HG03460 (cell line): Measurements from ENCODE around the gene RELT.

Source experiments
- ATAC-seq: cut with Tn5 transposase; IDR thresholded peaks from one replicate; pipeline ENCODE4 v1.9.1; 2021; ENCODE audit not compliant: unreplicated experiment

The RELT gene, protein sequence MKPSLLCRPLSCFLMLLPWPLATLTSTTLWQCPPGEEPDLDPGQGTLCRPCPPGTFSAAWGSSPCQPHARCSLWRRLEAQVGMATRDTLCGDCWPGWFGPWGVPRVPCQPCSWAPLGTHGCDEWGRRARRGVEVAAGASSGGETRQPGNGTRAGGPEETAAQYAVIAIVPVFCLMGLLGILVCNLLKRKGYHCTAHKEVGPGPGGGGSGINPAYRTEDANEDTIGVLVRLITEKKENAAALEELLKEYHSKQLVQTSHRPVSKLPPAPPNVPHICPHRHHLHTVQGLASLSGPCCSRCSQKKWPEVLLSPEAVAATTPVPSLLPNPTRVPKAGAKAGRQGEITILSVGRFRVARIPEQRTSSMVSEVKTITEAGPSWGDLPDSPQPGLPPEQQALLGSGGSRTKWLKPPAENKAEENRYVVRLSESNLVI

DNA sequence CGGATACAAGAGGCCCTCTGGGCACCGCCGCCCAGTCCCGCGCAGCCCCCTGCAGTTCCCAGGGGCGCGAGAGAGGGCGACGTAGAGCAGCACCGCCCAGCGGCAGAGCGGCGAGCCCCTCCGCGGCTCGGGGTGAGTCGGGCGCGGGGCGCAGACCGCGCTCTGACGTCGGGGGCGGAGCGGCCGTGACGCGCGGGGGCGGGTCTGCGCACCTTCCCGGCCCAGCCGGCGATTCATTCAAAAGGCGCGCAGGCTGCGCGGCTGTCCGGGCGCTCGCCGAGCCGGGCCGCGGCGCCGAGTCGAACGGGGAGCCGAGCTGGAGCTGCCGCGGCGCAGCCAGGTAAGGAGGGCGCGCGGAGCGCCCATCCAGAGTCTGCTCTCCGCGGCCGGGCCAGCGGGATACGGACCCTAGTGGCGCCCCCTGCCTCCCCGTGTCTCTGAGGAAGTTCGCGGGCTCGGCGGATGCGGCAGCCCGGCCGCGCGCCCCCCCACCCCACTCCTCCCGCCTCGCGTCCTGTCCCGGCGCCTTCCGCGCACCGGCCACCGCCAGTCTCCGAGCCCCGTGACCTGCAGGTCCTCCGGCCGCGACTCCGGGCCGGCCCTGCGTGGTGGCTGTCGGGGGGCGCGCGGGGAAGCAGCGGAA lies at the start of gene RELT:
RELT (plus strand) TSS at position 240 of the 643 bp plus-strand sequence. CDS start 12,738 bp downstream, outside the sequence.
- peak; percentile 68 for ATAC-seq

DNA sequence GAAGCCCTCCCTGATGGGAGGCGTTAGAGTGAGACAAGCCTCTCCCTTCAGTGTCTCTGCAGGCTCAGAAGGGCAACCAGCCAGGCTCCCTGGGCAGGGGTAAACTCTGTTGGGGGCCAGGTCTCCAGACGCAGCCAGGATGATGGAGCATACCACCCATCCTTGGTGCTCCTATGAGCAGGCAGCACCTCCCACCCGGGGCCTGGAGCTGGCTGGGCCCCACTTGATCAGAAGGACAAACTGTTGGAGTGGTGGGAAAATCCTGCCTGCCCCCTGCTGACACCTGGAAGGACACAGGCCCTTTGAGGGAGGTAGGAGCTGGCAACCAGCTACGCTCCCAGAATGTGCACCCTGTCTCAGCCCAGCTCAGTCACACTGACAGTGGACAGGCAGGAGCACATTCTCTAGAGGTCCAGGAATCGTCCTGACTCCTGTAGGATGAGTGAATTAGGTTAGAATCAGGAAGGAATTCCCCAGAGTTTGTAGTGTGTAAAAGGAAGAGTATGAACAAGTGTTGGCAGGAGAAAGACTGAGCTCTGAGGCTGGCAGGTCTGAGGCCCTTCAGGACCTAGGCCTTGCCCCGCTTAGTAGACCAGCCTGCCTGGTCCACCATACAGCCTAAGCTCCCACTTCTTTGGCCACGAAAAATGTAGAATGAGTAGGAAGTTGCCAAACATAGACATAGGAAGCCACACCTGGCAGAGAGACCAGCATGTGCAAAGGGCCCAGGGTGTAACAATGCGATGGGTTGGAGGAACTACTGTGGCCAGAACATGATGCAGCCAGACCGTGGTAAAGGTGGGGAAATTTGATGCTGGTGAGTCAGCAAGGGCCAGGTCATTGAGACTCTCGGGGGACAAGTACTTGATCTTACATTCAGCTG lies 49.0 kb upstream of the RELT start:
- ATAC-seq: no peak

DNA sequence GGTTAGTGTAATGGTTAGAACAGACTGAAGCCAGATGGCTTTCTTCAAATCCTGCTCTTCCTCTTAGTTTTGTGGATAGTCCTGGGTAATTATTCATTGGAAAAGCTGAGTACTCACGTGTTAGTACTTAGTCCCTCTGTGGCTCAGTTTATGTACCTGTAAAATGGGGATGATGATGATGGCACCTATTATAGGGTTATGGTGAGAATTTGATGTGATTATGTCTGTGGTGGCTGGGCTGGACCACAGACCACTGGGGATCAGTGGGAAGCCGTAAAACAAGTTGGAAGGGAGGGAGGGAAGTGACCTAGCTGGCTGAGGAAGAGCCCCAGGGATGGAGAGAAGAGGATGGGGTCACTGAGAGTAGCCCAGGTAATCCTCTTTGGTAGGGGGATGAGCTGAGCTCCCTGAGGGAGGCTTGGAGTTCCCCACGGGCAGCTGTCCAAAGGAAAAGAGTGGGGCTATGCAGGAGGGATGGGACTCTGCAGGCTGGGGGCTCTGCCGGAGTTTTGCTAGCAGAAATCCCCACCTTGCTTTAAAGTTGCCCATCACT lies 48.3 kb upstream of the RELT start:
- no peak for ATAC-seq

DNA sequence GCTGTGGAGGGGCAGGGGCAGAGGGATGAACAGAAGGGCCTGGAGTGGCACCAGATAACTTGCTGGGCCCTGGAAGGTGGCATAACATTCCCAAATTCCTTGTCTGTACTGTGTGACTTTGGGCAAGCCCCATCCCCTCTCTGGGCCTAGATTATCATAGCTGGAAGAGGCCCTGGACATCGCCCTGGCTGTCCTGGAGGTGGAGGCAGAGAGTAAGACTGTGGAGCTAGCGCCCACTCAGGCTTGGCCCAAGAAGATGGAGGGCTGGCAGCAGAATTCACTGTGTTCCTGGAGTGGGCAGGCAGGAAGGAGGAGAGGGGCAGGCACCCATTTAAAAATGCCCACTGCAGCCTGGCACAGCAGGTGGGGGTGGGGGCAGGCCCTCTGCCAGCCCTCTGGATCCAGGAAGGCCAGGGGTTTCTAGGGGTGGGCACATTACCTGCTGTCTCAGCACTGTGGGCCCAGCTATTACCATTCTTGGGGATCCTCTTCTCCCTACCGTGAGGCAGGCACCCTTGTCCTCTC lies 45.6 kb upstream of the RELT start:
- ATAC-seq: no peak

DNA sequence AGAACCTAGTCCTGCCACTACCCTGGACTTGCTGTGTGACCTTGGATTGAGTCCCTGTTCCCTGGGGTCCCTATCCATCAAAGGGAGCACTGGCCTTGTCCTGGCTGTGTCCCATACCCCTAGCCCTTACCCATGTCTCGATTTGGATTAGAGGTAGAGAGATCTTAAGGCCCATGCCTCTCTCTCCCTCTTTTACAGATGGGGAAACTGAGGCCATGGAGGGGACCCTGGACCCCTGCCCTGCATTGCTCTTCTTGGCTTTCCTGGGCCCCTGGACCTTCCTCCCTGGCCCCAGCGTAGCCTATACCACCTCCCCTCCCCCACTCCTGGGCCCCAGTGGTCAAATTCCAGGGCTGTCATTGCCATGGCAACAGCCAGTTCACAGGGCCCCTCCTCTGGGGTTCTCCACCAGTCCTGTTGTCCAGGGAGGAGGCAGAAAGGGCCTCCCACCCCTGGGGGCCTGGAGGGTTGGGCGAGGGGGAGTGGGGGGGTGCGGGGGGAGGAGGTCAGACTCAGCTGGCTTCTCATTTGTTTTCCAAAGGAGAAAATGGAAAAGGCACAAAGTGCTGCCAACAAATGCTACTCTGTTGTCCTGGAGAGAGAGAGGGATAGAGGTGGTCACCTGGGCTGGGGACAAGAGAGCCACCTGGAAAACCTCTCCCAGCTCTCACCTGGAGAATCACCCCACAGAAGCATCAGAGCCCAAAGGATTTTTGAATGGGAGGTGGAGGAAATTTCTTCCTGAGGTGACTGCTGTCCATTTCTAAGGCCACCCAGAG lies 44.9 kb upstream of the RELT start:
- ATAC-seq: no peak

DNA sequence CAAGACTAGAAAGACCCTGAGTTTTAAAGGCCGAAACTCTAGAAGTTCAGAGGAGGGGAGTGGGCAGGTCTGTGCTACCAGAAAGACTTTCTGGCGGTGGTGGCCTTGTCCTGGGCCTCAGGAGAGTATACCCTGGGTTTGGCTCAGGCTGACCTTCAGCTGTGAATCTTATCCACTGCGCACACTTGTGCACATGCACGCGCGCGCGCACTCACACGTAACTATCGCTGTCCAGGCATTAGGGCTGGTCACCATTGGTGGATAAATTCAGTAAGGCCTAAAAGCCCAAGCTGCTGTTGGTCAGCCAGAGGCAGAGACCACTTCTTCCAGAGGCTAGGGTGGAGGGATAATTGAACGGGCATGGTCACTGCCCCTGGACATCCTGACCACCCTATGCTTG lies 43.0 kb upstream of the RELT start:
- no peak for ATAC-seq

DNA sequence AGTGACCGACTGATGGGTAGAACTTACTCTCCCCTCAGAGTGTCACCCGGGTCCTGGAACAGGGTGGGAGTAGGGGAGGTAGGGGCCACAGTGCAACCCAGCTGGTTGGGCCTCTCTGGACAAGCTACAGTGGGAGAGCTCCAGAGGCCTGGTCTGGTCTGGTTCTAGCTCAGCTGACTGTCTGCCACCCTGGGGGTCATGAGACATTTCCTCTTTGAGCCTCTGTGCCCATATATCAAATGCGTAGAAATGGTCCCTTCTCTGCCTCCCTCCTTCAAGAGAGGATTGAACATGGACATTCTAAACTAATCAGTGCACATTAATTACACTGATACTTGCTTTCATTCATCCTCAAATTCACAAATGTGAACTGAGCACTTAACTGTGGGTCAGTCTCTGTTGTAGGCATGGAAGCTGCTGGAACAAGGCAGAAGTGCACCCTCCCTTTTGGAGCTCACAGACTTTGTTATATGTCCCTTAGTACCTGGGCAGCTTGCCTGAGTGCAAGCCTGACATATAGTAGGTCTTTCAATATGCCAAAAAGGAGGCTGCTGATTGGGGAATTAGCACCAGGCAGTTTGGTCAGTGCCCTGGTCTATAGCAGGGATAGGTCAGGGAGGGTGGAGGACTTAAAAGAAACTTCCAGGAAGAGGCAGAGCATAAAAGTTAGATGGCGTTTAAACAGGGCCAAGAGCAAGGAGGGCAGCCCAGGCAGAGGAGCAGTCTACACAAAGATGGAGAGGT lies 42.4 kb upstream of the RELT start:
- ATAC-seq: no peak

DNA sequence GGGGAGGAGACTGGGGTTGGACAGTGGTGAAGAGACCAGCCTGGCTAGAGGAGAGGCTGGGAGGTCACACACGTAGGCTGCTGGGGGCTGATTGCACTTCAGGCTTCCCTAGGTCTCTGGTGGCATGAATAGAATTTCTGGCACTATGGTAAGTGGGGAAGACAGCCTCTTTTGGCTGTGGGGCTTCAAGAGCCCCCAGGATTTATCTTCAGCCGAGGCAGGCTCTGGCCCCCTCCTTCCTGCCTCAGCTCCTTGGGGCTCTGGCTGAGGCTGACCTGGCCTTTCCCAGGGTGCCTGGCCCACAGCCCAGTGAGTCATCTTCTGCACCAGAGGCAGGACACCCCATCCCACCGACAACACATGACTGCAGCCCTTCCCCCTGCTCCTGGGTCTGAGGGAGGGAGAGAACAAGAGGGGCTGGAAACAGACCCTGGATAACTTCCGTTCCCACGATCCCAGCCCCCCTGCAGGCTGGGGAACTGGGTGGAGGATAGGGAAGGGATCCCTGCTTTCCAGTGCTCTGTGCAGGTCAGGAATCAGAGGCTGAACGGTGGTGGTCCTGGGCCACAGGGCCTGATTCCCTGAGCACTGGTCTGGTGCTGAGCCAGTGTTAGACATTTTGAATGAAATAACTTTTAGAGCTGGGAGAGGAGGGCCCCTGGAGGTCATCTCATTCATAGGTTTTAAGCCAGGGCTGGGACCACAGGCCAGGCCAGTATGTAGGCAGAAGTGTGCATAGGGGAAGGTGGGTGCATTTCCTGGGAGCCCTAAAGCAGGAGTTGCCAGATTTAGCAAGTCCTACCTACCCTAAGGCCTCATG lies 41.6 kb upstream of the RELT start:
- ATAC-seq: no peak

DNA sequence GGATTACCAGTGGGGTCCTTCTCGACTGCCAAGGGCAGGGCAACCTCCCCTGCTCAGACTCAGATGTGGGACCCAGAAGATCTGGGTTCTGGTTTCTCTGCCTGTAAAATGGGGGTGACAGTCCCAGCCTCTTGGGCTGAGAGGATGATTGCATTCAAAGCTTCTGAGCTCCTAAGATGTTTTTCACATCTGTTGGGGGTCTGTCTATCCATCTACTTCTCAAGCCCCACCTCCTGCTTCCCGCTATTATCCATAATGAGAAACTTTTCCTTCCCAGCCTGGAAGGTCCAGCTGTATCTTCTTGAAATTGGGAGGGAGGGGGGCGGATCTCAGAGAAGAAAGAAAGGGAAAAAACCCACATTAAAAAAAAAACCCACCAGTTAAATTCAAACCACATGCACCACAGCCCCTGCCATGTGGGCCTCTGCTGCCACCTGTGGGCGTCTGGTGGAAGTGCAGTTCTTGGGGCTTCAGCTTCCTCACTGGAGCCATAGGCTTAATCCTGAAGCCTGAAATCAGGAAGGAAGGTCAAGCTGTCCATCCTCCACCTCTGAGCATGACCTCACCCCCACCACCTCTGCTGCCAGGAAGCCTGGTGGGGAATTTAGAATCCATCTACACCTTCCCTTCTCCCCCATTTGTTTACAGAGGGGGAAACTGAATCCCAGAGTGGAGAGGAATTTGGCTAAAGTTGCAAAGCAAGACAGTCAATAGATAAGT lies 40.8 kb upstream of the RELT start:
- ATAC-seq: no peak

DNA sequence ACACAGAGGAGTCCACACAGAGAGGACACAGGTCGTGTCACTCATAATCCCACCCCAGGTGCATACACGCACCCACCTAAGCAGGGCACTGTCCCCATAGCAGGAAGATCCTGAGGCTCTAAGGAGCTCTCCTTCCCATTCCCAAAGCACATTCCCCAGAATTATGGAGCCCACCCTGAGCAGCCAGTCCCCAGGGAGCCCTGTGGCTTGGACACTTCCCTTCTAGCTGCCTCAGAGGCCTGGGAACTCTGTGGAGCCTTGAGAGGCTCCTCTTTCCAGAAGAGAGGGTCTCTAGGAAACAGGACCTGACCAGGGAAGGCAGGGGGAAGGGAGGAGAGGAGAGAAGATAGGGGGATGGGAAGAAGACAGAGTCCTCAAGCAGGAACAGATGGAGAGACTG lies 38.4 kb upstream of the RELT start:
- no peak for ATAC-seq

DNA sequence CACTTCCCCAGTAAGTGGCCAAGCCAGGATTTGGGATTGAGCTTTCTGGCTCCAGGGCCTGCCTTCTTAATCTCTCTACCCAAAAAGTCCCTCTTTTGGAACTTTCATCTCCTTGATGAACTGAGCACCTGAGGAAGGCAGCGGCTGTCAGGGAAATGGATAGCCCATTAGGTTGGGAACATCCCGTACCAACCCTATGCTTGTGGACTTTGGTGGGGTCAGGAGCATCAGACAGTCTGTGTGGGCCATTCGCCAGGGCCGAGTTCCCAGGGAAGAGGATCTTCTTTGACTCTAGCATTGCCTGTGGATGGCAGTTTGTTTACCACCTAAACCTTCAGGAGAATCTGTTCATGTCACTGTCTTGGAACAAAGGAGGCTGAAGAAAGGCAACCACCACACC lies 37.9 kb upstream of the RELT start:
- ATAC-seq: no peak

DNA sequence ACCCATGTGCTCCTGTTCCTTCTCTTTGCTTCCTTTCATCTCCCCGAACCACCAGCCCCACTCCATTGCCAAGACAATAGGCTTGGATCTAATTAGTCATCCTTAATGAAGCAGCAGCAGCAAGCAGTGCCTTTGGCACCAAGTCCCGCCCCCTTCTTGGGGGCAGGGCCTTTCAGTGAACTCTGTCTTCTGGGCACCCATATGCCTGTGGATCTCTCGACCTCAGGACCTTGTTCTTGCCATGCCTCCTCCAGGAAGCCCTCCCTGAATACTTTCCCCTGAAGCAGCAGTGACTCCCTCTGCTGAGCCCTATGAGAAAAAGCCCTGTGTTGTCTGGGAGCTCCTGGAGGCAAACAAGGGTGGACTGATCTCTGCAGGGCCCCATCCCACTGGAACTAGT lies 36.0 kb upstream of the RELT start:
- ATAC-seq: no peak

DNA sequence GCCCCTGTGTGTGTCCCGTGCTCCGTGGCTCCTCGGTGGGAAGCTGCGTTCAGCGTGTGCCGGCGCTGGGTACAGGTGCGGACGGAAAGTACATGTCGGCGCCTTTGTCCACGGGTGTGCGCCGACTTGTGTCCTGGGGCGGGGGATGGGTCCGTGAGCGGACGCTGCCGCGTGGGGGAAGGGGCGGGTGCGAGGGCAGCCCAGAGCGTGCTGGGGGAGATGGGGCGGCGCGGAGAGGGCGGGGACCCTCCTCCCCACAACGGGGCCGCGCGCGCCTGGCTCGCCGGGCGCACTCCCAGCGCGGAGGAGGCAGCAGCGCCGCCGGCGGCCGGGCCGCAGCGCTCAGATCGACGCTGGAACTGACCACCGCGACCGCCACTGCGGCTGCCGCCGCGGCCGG lies 33.6 kb upstream of the RELT start:
- ATAC-seq: no peak

DNA sequence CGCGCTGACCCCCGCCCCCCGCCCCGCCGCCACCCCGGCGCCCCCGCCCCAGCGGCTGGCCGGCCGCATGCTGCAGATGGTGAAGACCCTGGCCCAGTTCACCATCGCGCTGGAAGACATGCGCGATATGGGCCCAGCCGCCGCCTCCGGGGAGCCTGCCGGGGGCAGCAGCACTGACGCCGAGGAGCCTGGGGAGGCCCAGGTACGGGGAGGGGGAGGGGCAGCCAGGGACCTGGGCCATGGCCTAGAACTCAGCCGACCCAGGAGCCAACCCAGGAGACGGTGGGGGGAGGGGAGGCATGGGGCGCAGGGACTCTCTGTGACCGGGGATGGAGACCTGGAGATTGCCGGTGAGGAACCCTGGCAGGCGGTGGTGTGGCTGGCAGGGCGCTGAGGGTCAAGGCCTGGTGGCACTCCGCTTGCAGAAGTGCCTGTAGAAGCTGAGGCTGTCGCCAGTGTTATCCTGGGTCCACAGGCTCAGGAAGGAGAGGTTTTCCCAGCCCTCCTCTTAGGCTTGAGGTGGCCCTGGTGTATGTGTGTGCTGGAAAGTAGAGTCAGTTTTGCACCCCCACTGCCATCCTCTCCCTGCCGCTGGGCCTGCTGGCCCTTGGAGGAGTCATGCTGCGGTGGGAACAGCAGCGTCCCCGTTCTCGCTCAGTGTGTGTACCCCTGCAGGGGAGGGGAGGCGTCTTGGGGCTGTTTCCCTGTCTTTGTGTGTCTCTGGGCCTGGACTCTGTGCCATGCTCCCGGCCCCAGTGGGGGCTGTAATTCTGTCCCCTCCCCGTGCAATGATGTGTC lies 32.9 kb upstream of the RELT start:
- ATAC-seq: no peak

DNA sequence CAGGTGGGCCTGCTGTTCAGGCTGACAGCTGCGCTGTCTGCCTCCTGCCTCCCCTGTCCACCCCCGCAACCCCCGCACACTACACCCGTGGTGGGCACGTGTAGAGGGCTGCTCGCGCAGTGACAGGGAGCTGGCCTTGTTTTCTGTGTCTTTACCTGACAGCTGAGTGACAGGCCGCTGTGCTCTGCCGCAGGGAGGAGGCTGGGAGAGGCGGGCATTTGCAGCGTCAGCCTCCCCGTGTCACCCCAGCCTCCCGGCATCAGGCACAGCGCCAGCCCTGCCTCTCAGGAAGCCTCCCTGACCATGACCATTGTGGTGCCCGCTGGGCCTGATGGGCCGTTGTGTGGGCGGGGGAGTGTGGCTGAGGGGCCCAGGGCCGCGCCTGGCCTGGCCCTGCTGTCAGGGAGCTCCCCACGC lies 32.0 kb upstream of the RELT start:
- ATAC-seq: no peak

DNA sequence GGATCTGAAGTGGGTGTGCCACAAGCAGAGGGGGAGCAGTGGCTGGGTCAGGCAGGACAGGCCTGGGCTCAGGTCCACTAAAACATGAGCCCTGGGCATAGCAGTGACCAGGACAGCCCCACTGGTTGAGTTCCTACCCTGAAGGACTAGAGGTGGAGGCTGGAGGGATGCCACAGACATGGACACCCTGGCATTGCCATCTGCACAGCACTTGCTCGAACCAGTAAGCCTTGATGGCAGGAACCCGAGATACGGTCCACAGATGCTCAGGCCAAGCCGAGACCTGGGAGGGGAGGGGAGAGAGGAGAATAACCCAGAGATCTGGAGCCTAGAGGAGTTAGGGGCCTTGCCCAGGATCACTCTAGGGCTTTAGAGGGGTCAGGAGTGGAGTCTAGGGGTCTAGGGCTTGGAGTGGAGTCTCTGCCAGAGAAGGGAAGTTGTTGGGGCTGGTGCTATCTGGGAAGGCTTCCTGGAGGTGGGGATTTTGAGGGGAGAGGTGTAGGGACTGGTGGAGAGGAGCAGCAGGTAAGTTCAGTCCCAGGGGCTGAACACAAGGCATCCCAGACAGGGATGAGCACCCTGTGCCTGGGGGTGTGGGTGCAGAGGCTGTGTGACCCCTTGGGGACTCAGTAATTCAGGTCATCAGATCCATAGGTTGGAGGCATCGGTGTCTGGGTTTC lies 30.6 kb upstream of the RELT start:
- ATAC-seq: no peak
